H1 (cell line): ENCODE results near the gene ARHGEF40.
A peak's percentile ranks its signal among the peaks of the same experiment; 100 is the strongest.

ENCODE experiments used
- ATF2 ChIP-seq: IDR thresholded peaks from 2 replicates; pipeline ENCODE4 v1.6.1; 2012; ENCODE audit warnings: low read length, inconsistent platforms
- CREB1 ChIP-seq: IDR thresholded peaks from 2 replicates; pipeline ENCODE4 v1.6.1; 2012; ENCODE audit warnings: inconsistent platforms
- CTCF ChIP-seq, 3 experiments: IDR thresholded peaks; 1 replicate in 2 of 3; 2 replicates in 1 of 3; pipeline versions ENCODE4 v1.5.1 to v1.6.1; 2011; ENCODE audit warnings: low read length in 3 of 3, mild to moderate bottlenecking in 3 of 3, inconsistent platforms in 2 of 3, low read depth in 1 of 3, moderate library complexity in 1 of 3; ENCODE audit not compliant: insufficient read depth in 1 of 3; ENCODE audit errors: control extremely low read depth in 1 of 3
- EGR1 ChIP-seq: IDR thresholded peaks from 2 replicates; pipeline ENCODE4 v1.6.1; 2011; ENCODE audit warnings: low read depth, low read length, borderline replicate concordance
- EZH2 ChIP-seq: fragments of 200-600 bp; sonication (generic); IDR thresholded peaks from 2 replicates; pipeline ENCODE4 v1.7.1; 2012; ENCODE audit warnings: low read depth, mild to moderate bottlenecking, moderate library complexity, low read length, inconsistent platforms; ENCODE audit not compliant: severe bottlenecking
- JUN ChIP-seq: IDR thresholded peaks from 2 replicates; pipeline ENCODE4 v1.6.1; 2011; ENCODE audit warnings: low read depth, mild to moderate bottlenecking, improper control_type of control experiment, low read length
- POLR2A ChIP-seq, 2 experiments: IDR thresholded peaks; 1 replicate in 1 of 2; 2 replicates in 1 of 2; pipeline ENCODE4 v1.6.1; 2011; ENCODE audit warnings: low read depth in 2 of 2, low read length in 2 of 2, mild to moderate bottlenecking in 2 of 2; ENCODE audit errors: control extremely low read depth in 1 of 2
- POLR2AphosphoS5 ChIP-seq: IDR thresholded peaks from 2 replicates; pipeline ENCODE4 v1.6.1; 2011; ENCODE audit warnings: low read depth, low read length
- TAF1 ChIP-seq: IDR thresholded peaks from 2 replicates; pipeline ENCODE4 v1.6.1; 2011; ENCODE audit warnings: mild to moderate bottlenecking, low read depth, low read length
- TEAD4 ChIP-seq: IDR thresholded peaks from 2 replicates; pipeline ENCODE4 v1.6.1; 2012; ENCODE audit warnings: low read depth, low read length, inconsistent platforms, mixed read lengths

- TF ChIP-seq TAF1 (no peak), ATF2 (no peak), CREB1 (no peak), CTCF (IDR thresholded peaks at IDR 0.05; ENCODE audit: control extremely low read depth in 1 of 3, insufficient read depth in 1 of 3, low read depth in 1 of 3, low read length in 3 of 3) (no peak), JUN (no peak), EZH2 (no peak), POLR2AphosphoS5 (0 out of 2 replicates have a peak, but pooled peaks have one; percentile 35), POLR2A (IDR thresholded peaks at IDR 0.05; ENCODE audit: control extremely low read depth in 1 of 2, low read depth in 2 of 2, low read length in 2 of 2) (0 out of 3 replicates have a peak, but pooled peaks of 1 of the 2 experiments have one; percentile 16), EGR1 (0 out of 2 replicates have a peak, but pooled peaks have one; percentile 10), TEAD4 (no peak)
Measured at GRCh38 chr14:21070083-21070609, at the start of gene ARHGEF40.
